GM18867 (cell line): ENCODE results near the gene KNCN.

Experiments
- ATAC-seq: cut with Tn5 transposase; IDR thresholded peaks from one replicate; pipeline ENCODE4 v1.9.1; 2021; ENCODE audit warnings: mild to moderate bottlenecking, moderate library complexity; ENCODE audit not compliant: unreplicated experiment

Gene KNCN

DNA sequence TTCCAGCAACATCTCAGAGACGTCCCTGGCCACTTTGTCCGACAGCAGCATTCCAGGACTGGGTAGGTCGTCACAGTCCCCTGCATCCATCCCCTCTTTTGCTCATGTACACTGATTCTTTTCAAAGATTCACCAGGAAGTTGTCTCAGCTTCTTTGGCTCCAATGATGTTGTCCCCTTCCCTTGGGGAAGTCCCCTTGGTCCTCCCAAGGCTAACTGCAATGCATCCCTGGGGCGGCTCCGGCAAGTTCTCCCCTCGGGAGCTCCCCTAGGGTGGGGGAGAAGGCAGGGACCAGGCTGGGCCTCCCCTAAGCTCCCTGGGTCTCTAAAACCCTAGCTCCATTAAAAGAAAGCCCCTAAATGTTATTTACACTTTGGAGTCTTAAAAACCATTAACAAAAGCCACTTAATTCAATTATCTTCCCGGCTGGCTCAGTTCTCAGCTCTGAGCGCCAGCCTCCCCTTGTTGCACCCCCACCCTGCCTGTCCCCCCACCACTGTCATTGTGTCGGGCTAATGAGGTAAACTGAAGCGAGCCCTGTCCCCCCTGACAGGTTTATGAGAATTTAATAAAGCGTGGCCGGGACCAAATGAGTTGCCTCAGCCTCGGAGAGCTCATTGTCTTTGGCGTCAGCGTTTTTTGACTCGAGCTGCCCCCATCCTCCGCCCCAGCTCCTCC, 25.3 kb downstream of the KNCN start:
- no peak for ATAC-seq

GRCh38 chr1:46525253-46525983, 26.0 kb downstream of the KNCN start:
- no peak for ATAC-seq

GRCh38 chr1:46524843-46525242, 26.6 kb downstream of the KNCN start:
- ATAC-seq, result no peak

GRCh38 chr1:46523496-46524353, 27.7 kb downstream of the KNCN start:
- no peak for ATAC-seq

- ATAC-seq, result no peak
Observed at GRCh38 chr1:46522969-46523320, 28.5 kb downstream of the KNCN start.

DNA sequence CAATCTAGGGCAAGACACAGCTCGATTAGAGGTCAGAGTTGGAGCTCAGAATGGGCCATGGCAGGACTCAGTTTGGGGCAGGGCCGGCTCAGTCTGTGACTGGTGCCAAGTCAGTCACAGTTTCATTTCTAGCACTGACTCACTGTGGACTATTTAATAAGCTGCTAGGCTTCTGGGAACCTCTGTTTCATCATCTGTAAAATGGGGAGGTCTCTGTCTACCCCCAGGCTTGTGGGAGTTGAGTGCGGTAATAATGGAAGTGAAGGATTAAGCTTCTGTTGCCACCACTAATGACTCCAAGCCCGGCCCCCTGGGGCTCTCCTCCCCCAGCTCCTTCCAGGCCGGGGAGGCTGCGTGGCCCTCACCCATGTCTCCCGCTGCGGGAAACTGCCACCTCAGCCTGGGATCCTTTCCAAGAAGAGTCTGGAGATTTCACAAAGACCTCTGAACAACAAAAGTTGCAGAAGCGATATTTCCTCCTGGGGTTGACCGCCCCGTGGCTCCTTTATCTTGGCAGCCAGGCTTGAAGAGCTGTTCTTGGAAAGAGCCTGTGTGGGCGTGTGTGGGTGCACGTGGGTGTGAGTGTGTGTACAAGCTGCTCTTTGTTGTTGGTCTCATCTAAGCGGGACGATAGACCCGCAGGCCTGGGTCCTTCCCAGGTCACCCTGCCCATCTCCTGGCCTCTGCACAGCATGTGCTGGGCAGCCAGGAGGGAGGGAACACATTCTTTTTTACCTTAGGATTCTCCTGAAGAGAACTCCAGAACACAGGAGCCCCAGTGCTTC, 29.1 kb downstream of the KNCN start:
- peak; percentile 77 for ATAC-seq

DNA sequence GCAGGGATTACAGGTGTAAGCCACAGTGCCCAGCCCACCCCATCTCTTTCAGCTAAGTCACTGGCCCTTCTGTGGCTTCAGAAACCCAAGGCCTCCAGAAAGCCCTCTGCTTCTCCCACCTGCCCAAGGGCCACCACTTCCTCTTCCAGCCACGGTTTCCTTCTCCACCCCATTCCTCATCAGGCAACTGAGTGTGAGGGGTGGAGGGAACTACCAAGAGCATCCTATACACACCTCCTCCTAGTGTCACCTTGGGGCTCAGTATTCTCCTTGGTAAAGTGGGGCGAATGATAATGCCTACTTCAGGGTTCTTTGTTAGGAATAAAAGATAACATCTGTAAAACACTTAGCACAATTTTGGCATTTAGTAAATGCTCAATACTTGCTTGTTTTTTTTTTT, 30.0 kb downstream of the KNCN start:
- no peak for ATAC-seq

DNA sequence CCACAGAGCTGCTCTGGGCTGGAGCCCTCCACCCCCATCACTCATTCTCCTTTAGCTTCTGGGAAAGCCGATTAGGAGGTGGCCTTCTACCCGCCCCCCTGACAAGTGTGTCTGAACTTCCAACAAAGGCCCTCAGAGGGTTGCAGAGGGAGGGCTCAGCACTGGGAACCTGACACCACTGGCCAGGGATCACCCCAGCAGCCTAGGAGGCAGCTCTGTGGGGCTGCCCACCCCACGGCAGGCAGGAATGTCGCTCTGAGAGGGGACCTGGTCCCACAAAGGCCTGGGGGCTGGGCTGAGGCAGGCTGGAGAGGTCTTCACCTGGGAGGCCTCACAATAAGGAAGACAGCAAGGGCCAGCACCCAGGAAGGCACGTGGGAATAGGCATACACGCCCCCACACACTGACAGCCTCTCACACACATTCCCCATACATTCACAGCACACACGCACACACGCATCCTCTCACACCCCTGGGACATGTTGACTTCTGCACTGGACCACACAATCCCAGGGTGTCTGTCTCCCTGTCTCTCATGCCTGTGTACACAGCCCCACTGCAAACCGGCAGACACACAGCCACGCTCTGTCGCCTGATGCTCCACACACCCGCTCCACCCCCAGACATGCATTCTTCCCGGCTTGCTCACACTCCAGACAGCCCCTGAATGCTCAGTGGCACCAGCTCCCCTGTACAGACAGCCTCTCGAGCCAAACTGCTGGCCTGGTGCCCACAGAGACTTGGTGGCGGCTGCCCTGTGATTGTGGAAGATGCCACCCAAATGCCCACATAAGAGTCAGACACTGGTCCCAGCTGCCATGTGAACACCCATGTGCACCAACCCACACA, 31.2 kb downstream of the KNCN start:
- ATAC-seq, result no peak

GRCh38 chr1:46519209-46519608, 32.2 kb downstream of the KNCN start:
- ATAC-seq, result no peak

GRCh38 chr1:46517932-46518498, 33.4 kb downstream of the KNCN start:
- ATAC-seq, result no peak

DNA sequence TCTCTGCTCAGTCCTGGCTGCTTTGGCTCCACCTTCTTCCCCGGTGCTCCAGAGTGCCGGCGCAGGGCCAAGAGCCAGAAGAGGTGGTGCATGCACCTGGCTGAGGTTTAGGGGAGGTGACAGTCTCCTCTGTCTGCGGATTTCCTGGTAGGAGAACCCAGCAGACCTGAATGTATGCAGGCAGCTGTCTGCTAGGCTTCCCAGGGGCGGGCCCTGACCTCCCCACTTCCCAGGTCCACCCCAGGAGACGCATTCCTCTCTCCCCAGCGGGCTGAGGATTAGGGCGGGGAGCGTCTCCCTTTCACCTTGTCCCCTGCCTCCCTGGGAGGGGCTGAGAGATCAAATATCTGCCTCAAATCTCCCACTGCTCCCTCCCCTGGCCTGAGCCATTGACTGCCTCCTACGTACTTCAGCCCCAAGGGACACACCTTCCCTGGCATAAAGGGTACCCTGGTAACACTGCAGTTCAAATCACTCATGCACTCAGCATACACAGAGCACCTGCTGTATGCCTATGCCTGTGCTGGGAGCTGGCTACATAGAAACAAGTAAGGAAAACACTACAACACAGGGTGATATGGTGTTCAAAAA, 34.3 kb downstream of the KNCN start:
- no peak for ATAC-seq

GRCh38 chr1:46516200-46516950, 35.1 kb downstream of the KNCN start:
- no peak for ATAC-seq

DNA sequence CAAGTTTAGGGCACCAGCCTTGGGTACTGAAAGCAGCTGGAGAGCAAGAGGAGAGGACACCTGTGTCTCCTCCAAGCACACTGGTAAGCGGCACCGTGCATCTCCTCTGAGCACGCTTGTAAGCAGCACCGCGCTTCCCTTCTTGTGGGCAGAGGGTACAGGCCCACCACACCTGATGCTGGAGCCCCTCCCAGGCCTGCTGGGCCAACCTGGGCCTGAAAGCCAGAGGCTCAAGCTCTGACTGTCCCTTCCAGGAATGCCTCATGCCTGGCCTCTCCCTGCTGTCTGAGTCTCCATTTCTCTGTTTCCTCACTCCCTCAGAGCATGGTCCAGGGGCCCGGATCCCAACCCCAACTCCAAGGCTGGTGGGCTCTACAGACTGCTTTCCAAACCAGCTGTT, 35.9 kb downstream of the KNCN start:
- ATAC-seq, result no peak

- ATAC-seq, result no peak
Observed at GRCh38 chr1:46513536-46513935, 37.9 kb downstream of the KNCN start.

DNA sequence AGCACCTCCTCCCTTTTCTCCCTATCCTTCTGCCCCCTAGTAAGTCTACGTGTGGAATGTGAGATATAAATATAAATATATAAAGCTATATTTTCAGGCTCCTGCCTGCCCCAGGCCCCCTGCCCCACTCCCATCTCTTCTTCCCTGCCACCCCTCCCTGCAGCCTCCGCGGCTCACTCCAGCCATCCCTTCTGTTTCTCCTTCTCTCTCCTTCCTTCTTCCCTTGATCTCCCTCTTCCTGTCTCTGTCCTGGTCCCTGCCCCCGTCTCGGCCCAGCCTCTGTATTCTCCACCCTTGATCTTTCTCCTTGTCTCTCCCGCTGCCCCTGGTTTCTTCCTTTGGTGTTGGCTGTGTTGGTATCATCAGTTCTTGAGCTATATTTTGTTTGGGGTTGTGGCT, 38.7 kb downstream of the KNCN start:
- no peak for ATAC-seq

GRCh38 chr1:46512135-46512791, 39.2 kb downstream of the KNCN start:
- no peak for ATAC-seq

- ATAC-seq, result no peak
Observed at GRCh38 chr1:46510998-46511365, 40.5 kb downstream of the KNCN start.

GRCh38 chr1:46510341-46510997, 41.0 kb downstream of the KNCN start:
- ATAC-seq, result no peak
